PFSK-1 (cell line): ENCODE results near the gene GPR55. TPM values are rescaled to one million over a fixed set of nuclear protein-coding genes. Genes with fewer than 3 reads are reported as not detected.

Experiments used
- FOXP2 ChIP-seq: optimal IDR thresholded peaks from 2 replicates; pipeline ENCODE3; 2011; ENCODE audit warnings: borderline replicate concordance, control low read depth, inconsistent platforms; ENCODE audit not compliant: insufficient read depth; ENCODE audit errors: extremely low read length, extremely low read depth
- POLR2AphosphoS5 ChIP-seq: IDR thresholded peaks from 2 replicates; pipeline ENCODE4 v1.6.1; 2012; ENCODE audit warnings: low read depth, mild to moderate bottlenecking, control low read depth, low read length, moderate library complexity
- REST ChIP-seq, 2 experiments: IDR thresholded peaks; 2 replicates each; pipeline versions ENCODE4 v1.6.1 to v1.8.0; 2011 to 2012; ENCODE audit warnings: low read depth in 2 of 2, low read length in 2 of 2, control low read depth in 1 of 2, inconsistent platforms in 1 of 2, mild to moderate bottlenecking in 1 of 2, moderate library complexity in 1 of 2; ENCODE audit not compliant: insufficient read depth in 1 of 2
- SIN3A ChIP-seq: IDR thresholded peaks from 2 replicates; pipeline ENCODE4 v1.6.1; 2012; ENCODE audit warnings: mild to moderate bottlenecking, low read length, moderate library complexity, borderline replicate concordance; ENCODE audit not compliant: insufficient read depth
- TAF1 ChIP-seq: IDR thresholded peaks from 2 replicates; pipeline ENCODE4 v1.6.1; 2012; ENCODE audit warnings: low read length, control low read depth, borderline replicate concordance; ENCODE audit not compliant: insufficient read depth
- polyA plus RNA-seq: library from polyadenylated mRNA; unstranded; fragments of >200 nt; gene quantifications from one replicate; pipeline ENCODE4 v1.2.1, GENCODE V29; 2012; ENCODE audit warnings: low read depth, missing spikeins; ENCODE audit not compliant: insufficient read length

GPR55 gene
- polyA plus RNA-seq = not detected

GRCh38 chr2:230924470-230925341 is at the start of gene GPR55:
TSS of gene GPR55 (minus strand) at chr2:230925242. CDS start at chr2:230910962, 14,280 bp downstream.
- TF ChIP-seq FOXP2 (no peak), SIN3A (no peak), POLR2AphosphoS5 (no peak)

- TF ChIP-seq FOXP2 = no peak
- TF ChIP-seq TAF1 = no peak
- no peak for TF ChIP-seq SIN3A
- TF ChIP-seq POLR2AphosphoS5 = no peak
- no peak for TF ChIP-seq REST (IDR thresholded peaks at IDR 0.05; ENCODE audit: insufficient read depth in 1 of 2, low read depth in 2 of 2, low read length in 2 of 2)
Observed at GRCh38 chr2:230974096-230974913, 49.3 kb upstream of the GPR55 start.

- TF ChIP-seq REST (IDR thresholded peaks at IDR 0.05; ENCODE audit: insufficient read depth in 1 of 2, low read depth in 2 of 2, low read length in 2 of 2) (no peak), TAF1 (no peak), SIN3A (no peak), FOXP2 (no peak), POLR2AphosphoS5 (no peak)
Observed at GRCh38 chr2:230972046-230972445, 47.0 kb upstream of the GPR55 start.

- TF ChIP-seq SIN3A (no peak), REST (IDR thresholded peaks at IDR 0.05; ENCODE audit: insufficient read depth in 1 of 2, low read depth in 2 of 2, low read length in 2 of 2) (no peak), FOXP2 (no peak), POLR2AphosphoS5 (no peak)
Observed at GRCh38 chr2:230969659-230970015, 44.6 kb upstream of the GPR55 start.

GRCh38 chr2:230968921-230969658 is 44.0 kb upstream of the GPR55 start:
- TF ChIP-seq SIN3A = no peak

- TF ChIP-seq SIN3A (no peak), POLR2AphosphoS5 (no peak), REST (IDR thresholded peaks at IDR 0.05; ENCODE audit: insufficient read depth in 1 of 2, low read depth in 2 of 2, low read length in 2 of 2) (no peak), FOXP2 (no peak), TAF1 (no peak)
Observed at GRCh38 chr2:230967113-230967512, 42.1 kb upstream of the GPR55 start.
